OCI-LY1 (cell line): ENCODE results near the gene ZNF264.

Experiments used
- H2AFZ ChIP-seq: fragments of 200-600 bp; sonication (generic), shearing (Covaris generic); 2 replicates; pipeline ENCODE4 v1.6.0; 2014; ENCODE audit warnings: antibody characterized with exemption, mild to moderate bottlenecking, low read length
- H3F3A ChIP-seq: fragments of 200-600 bp; sonication (generic), shearing (Covaris generic); 2 replicates; pipeline ENCODE4 v1.6.0; 2014; ENCODE audit warnings: mild to moderate bottlenecking, antibody characterized with exemption, low read length, moderate library complexity; ENCODE audit not compliant: insufficient read depth
- H3K27ac ChIP-seq: fragments of 200-600 bp; sonication (generic); 2 replicates; pipeline ENCODE4 v1.5.1; 2014; ENCODE audit warnings: low read length, mixed run types, mild to moderate bottlenecking, low read depth; ENCODE audit not compliant: poor library complexity, severe bottlenecking
- H3K27me3 ChIP-seq: fragments of 200-600 bp; sonication (generic); 2 replicates; pipeline ENCODE4 v1.6.0; 2014; ENCODE audit warnings: antibody characterized with exemption, mild to moderate bottlenecking, low read length, moderate library complexity; ENCODE audit not compliant: insufficient read depth
- H3K36me3 ChIP-seq: fragments of 200-600 bp; sonication (generic); 2 replicates; pipeline ENCODE4 v1.6.1; 2014; ENCODE audit warnings: mild to moderate bottlenecking, antibody characterized with exemption, low read length, moderate library complexity, mixed read lengths; ENCODE audit not compliant: insufficient read depth
- H3K4me1 ChIP-seq: fragments of 200-600 bp; sonication (generic); 2 replicates; pipeline ENCODE4 v1.5.1; 2014; ENCODE audit warnings: mild to moderate bottlenecking, low read length, moderate library complexity; ENCODE audit not compliant: insufficient read depth, severe bottlenecking
- H3K4me2 ChIP-seq: fragments of 200-600 bp; sonication (generic), shearing (Covaris generic); 2 replicates; pipeline ENCODE4 v1.6.1; 2014; ENCODE audit warnings: low read length
- H3K4me3 ChIP-seq: fragments of 200-600 bp; sonication (generic); 2 replicates; pipeline ENCODE4 v1.5.1; 2014; ENCODE audit warnings: low read length, low read depth, mild to moderate bottlenecking, mixed read lengths; ENCODE audit not compliant: poor library complexity, severe bottlenecking
- H3K79me2 ChIP-seq: fragments of 200-600 bp; shearing (Covaris generic); 2 replicates; pipeline ENCODE4 v1.6.1; 2016; ENCODE audit warnings: mixed run types, low read length, mixed read lengths; ENCODE audit not compliant: insufficient read depth
- H3K9ac ChIP-seq: fragments of 200-600 bp; sonication (generic), shearing (Covaris generic); 2 replicates; pipeline ENCODE4 v1.6.1; 2014; ENCODE audit warnings: mild to moderate bottlenecking, low read length, mixed read lengths
- H3K9me2 ChIP-seq: fragments of 200-600 bp; sonication (generic), shearing (Covaris generic); 2 replicates; pipeline ENCODE4 v1.6.1; 2014; ENCODE audit warnings: low read depth, mild to moderate bottlenecking, low read length, mixed read lengths
- H3K9me3 ChIP-seq: fragments of 200-600 bp; shearing (Covaris generic); 2 replicates; pipeline ENCODE4 v1.6.1; 2014; ENCODE audit warnings: low read length, mixed read lengths
- H4K20me1 ChIP-seq: fragments of 200-600 bp; sonication (generic), shearing (Covaris generic); 2 replicates; pipeline ENCODE4 v1.6.0; 2016; ENCODE audit warnings: mild to moderate bottlenecking, low read length; ENCODE audit not compliant: insufficient read depth
- CTCF ChIP-seq: fragments of 200-600 bp; sonication (generic), shearing (Covaris generic); IDR thresholded peaks from 2 replicates; pipeline ENCODE4 v1.5.1; 2017; ENCODE audit warnings: mild to moderate bottlenecking, antibody characterized with exemption, low read length, moderate library complexity, mixed read lengths
- EZH2 ChIP-seq: fragments of 200-600 bp; sonication (generic), shearing (Covaris generic); IDR thresholded peaks from 2 replicates; pipeline ENCODE4 v1.8.0; 2017; ENCODE audit warnings: borderline replicate concordance, mixed run types, mild to moderate bottlenecking, antibody characterized with exemption, low read length, moderate library complexity, mixed read lengths

Gene ZNF264

GRCh38 chr19:57161985-57162539 lies 29.2 kb upstream of the ZNF264 start:
- Histone ChIP-seq H3K9me3 (no peaks in the 10 kb centered on the region), H3K9ac (no peak overlapping the region), H3F3A (no peaks in the 10 kb centered on the region), H3K27me3 (no peaks in the 10 kb centered on the region), H3K79me2 (no peaks in the 10 kb centered on the region), H3K9me2 (no peaks in the 10 kb centered on the region), H3K36me3 (no peaks in the 10 kb centered on the region), H4K20me1 (no peaks in the 10 kb centered on the region), H3K4me3 (no peak overlapping the region), H3K4me2 (no peak overlapping the region), H3K27ac (no peak overlapping the region), H2AFZ (no peak overlapping the region), H3K4me1 (no peaks in the 10 kb centered on the region)
- TF ChIP-seq CTCF (no peak), EZH2 (no peak)

- H3K9ac ChIP-seq, result no peak overlapping the region
- no peaks in the 10 kb centered on the region for H3F3A ChIP-seq
- no peaks in the 10 kb centered on the region for H3K27me3 ChIP-seq
- H3K4me1 ChIP-seq, result no peaks in the 10 kb centered on the region
- no peak overlapping the region for H2AFZ ChIP-seq
- H3K4me3 ChIP-seq, result no peak overlapping the region
- no peaks in the 10 kb centered on the region for H4K20me1 ChIP-seq
- no peaks in the 10 kb centered on the region for H3K9me2 ChIP-seq
- TF ChIP-seq EZH2, result no peak
- no peak for TF ChIP-seq CTCF
- H3K27ac ChIP-seq, result no peak overlapping the region
- H3K36me3 ChIP-seq, result no peaks in the 10 kb centered on the region
- H3K9me3 ChIP-seq, result 0 out of 2 replicates have a peak, but pooled peaks cover 2% of the 10 kb centered on the region
- no peaks in the 10 kb centered on the region for H3K79me2 ChIP-seq
- H3K4me2 ChIP-seq, result no peak overlapping the region
Observed at GRCh38 chr19:57165846-57166245, 25.5 kb upstream of the ZNF264 start.

- TF ChIP-seq EZH2 (no peak), CTCF (no peak)
- Histone ChIP-seq H3K27me3 (no peaks in the 10 kb centered on the region), H3K9me3 (0 out of 2 replicates have a peak, but pooled peaks cover 2% of the 10 kb centered on the region), H3K4me1 (no peaks in the 10 kb centered on the region), H4K20me1 (no peaks in the 10 kb centered on the region), H3K79me2 (no peaks in the 10 kb centered on the region), H3K9me2 (no peaks in the 10 kb centered on the region), H2AFZ (no peak within 1 kb of the TSS), H3F3A (no peaks in the 10 kb centered on the region), H3K36me3 (no peaks in the 10 kb centered on the region), H3K4me3 (no peak within 1 kb of the TSS), H3K9ac (no peak within 1 kb of the TSS), H3K4me2 (no peak within 1 kb of the TSS), H3K27ac (no peak within 1 kb of the TSS)
Observed at GRCh38 chr19:57167385-57167784, 23.9 kb upstream of the ZNF264 start, which contains the start of gene DUXA. TSS of gene DUXA (minus strand) at chr19:57167485. CDS start at chr19:57167443, 42 bp downstream.
